ENCODE data around the gene TRAM2.

TRAM2 gene

DNA sequence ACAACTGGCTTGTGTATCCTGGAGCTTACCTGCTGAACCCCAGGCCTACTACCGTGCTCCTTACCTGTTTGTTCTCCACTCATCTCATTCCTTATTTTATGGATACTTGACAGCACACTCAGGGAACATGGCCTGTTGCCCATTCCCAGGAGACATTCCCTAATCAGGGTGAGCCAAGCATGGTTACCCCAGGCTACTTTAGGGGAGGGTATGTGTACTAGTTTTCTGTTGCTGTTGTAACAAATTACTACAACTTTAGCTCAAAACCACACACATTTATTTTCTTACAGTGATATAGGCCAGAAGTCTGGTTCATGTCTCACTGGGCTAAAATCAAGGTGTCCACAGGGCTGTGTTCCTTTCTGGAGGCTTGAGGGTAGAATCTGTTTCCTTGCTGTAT lies 15.0 kb upstream of the TRAM2 start:
- no peak for DNase-seq

DNA sequence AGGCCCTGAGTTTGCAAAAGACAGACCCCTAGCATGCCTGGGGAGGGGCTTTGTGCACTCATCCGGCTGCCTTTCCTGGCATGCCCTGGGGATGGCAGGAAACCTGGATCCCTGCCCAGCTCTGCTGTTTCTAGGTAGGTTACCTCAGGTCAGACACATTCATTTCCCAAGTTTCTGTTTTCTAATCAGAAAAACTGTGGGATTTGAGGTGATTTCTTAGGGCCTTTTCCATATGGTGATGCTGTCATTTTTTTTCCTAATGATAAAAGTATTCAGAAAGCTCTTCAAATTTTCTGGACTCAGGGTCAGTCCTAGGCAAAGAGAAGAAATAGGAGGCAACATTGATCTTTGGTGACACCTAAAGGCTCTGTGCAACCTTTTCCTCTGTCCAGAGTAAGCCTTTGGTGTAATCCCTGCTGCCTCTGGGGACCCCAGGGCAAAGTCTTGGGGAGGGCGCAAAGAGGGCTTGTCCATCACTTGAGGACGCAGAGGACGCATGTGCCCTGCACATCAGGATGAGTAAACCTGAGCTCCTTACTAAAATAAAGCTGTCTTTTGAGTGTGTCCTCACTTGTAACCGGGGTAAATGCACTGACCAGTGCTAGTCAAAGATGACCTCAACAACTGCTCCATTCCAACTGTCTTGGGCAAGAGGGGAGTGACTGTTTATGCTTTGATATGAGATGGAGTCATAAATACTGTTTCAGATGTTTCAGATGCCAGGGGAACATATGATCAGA lies 13.5 kb upstream of the TRAM2 start:
- DNase-seq: no peak

DNA sequence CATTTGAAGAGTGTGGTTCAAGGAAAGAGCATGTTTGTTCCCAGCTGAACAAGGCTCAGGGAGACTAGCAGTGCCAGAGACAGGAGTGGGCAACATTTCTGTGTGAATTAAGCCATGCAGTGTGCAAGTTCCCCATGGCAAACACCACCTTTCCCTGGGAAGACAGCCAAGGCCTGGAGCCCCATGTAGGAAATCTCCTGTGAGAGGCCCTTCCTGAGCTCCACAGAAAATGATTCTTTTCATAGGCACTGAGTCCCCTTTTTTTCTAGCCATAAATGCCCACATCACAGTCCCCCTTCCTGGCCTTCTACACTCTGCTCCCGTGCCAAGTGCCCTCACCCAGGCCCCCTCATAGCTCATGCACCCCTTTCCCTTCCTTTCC lies 11.8 kb upstream of the TRAM2 start:
- no peak for DNase-seq

DNA sequence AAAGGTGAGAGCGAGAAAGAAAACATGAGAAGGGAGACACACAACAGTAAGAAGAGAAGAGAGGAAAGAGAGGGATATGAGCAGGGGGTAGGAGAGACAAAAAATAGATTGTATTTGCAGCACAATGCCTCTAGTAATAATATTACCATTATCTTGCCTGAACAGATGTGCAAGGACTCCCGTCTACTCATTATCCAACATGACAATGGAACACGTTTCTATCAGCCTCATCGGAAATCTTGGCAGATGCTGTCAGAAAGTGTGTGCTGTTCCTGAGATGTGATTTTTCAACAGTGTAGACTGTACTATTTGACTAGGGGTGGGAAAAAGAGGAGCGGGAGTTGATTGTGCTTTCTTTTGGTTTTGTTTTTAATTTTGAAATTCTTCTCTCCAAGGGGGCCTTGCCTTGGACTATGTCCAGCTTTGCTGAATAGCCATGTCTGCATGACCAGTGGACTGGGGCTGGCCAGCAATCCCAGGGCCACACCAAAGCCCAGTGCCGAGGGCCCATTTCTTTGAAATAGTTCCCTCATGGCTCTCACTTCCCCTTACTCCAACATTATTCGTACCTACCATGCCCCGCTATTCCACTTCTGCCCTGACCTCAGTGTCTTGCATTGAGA lies 11.3 kb upstream of the TRAM2 start:
- no peak for DNase-seq

DNA sequence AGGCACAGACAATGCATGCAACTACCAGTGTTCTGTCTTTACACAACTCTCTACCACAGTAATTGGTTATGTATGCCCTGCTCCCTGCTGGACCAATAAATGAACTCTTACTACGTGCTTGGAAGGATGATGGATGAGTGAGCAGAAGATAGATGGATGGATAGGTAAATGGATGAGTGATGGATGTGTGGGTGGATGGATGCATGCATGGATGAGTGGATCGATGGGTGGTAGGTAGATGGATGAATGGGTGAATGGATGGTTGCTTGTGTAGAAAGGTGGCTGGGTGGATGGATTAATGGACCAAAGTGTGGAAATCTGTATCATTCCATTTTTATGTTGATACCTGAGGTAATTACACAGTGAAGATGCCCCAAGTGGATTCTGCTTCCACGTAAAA lies 10.1 kb upstream of the TRAM2 start:
- DNase-seq: no peak

DNA sequence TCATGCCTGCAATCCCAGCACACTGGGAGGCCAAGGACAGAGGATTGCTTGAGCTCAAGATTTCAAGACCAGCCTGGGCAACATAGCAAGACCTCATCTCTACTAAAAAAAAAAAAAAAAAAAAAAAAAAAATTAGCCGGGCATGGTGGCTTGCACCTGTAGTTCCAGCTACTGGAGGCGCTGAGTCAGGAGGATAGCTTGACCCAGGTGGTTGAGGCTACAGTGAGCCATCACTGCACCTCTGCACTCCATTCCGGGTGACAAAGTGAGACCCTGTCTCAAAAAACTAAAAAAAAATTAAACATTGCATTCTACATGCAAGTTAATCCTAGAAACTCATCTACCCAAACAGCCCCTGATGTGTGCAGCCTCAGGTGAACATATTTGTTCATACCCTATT lies 7.3 kb upstream of the TRAM2 start:
- no peak for DNase-seq

DNA sequence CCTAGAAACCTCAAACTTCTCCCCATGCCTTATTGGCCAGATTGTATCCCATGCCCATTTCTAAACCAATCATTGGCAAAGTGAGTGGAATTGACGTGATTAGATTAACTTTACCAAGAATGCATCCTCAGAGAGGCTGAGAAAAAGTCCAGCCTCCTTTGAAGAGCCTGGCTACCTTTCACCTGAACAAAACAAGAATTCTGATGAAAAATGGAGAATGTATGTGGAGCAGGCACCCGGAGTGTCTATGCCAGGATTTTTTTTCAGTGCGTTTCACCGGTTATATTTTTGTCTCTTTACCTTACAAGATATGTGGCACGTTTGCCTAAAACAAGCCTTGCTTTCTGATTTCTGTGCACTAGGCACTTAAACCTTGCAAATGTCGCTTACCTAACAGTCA lies 6.1 kb upstream of the TRAM2 start:
- DNase-seq: no peak

DNA sequence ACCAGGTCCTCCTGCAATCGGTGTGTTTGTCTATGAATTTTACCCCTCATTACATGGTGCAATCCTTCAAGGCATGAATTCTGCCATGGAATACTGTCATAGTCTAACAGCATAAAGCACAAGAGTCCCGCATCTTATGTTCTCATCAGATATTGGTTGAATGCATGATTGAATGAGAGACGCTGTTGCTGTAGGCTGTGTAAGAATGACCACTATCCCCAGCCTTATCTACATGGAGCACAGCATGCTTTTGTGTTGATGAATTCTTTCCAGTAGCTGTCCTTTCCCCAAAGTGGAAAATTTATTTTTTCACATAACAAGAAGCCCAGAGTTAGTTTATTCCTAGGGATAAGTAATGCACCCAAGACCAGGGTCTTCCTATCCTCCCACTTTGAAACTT lies 5.6 kb upstream of the TRAM2 start:
- DNase-seq: no peak

DNA sequence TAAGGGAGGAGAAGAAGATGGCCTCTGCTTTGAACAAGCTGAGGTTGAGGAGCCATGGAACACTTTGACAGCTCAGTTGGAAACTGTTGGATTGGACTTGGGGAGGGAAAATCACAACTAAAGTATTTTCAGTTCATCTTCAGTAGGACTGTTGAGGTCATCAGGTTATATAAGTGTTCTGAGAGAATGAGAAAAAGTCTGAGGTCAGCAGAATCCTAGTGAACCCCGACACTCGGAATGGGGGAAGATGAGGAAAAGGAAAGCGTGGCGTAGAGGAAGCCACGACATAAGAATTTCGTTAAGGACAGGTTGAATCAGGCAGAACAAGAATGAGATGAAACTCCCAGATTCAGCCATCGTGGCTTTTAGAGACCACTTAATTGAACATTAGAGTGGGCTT lies 4.0 kb upstream of the TRAM2 start:
- DNase-seq: no peak

DNA sequence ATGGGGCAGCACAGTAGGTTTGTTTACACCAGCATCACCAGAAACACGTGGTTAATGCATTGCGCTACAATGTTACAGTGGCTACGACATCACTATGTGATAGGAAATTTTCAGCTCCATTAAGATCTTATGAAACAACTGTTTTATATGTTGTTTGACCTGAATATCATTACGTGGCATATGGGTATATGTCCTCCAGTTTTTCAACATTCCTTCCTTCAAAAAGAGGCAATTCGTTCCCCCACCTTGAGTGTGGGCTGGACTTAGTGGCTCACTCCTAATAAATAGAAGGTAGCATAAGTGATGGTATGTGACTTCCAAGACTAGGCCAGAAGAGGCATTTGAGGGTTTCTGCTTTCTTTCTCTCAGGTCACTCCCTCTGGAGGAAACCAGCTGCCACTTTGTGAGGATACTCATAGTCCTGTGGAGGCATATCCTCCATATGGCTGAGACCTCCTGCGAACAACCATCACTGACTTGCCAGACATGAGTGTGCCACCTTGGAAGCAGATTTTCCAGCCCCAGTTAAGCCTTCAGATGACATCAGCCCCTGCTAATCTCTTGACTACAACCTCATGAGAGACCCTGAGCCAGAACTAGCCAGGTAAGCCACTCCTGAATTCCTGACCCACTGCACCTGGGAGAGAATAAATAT lies 2.3 kb upstream of the TRAM2 start:
- no peak for DNase-seq

DNA sequence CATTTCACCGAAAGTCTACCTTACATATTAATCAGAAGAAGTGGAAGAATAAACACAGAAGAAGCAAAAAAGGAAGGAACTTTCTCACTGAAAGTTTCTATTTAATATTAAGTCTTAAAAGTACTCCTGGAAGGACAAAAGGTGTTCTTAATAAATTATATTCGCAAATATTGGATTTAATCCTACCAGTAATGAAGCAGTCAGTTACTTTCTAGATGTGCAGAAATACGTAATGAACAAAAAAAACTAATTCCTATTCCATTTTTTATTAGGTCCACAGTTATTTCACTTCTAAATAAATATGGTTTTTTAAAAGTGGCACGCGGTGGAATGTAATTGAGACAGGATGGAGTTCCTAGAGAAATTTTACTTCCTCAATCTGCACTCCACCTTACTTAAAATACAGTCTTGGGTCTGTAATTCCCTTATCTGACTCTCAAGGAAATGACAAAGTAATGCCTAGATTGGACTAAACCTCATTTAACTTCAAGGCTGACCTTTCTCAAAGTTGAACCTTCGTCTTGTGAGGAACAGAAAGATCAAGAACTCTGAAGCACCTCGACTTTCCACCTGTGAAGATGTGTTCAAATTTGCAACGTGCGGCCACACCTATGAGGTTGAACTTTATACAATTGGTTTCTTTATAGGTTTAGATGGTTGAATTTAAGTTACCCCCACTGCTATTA lies 1.1 kb upstream of the TRAM2 start:
- no peak for DNase-seq

DNA sequence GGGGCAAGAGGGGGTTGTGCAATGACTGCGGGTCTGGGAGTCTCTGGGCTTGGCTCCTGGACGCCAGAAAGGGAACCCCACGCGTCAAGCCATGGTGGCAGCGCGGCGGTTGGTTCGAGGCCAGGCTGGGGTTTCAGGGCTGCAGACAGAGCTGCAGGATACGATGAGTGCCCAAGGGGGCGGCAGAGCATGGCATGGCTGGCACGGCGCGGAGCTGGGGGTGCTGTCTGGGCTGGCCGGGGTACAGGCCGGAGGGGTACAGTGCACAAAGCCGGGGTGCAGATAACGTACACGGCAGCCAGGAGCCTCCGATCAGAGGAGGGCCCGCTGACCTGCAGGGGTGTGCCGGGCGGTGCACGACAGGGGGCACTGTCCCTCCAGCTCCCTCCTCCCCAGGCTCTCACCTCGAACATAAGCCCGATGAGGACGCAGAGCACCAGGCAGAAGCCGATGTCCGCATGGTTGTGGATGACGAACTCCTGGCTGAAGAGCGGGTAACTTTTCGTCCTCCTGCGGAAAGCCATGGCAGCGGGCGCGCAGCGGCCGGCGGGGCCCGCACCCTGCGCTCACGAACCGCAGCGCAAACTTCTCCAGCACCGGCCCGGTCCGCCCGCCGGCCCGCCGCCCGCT lies 353 bp downstream of the TRAM2 start:
- peak; percentile 66 for DNase-seq

DNA sequence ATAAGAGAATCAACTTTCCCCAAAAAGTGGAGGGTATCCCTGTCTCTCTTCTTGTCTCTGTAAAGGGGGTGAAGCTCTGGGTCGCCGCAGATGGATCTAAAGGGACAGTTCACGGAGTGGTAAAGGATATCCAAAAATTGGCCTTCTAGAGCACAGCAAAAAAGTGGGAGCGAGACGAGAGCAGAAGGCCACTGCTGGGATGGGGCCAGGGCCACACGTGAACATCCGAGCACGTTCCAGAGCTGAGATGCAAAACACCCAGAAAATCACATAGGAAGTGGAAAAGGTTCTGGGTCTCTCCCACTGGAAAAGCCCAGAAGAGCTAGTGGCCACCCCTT lies 837 bp downstream of the TRAM2 start:
- DNase-seq: no peak

DNA sequence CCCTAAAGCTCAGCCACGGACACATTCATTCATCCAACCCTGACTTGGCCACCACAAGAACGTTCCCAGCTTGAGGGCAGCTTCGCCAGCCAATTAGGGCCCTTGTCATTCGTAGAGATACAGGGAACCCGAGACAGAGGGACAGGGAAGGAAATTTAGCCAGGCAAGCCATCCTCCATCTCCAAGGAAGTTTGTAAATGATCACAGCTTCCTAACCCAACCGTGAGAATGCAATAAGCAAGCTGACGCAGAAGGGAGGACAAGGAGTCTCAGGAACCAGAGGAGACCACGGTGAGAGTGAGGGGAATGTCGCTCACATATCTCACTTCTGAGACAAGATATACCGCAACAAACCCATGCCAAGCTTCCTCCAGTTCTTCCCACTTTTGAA lies 1.4 kb downstream of the TRAM2 start:
- no peak for DNase-seq

DNA sequence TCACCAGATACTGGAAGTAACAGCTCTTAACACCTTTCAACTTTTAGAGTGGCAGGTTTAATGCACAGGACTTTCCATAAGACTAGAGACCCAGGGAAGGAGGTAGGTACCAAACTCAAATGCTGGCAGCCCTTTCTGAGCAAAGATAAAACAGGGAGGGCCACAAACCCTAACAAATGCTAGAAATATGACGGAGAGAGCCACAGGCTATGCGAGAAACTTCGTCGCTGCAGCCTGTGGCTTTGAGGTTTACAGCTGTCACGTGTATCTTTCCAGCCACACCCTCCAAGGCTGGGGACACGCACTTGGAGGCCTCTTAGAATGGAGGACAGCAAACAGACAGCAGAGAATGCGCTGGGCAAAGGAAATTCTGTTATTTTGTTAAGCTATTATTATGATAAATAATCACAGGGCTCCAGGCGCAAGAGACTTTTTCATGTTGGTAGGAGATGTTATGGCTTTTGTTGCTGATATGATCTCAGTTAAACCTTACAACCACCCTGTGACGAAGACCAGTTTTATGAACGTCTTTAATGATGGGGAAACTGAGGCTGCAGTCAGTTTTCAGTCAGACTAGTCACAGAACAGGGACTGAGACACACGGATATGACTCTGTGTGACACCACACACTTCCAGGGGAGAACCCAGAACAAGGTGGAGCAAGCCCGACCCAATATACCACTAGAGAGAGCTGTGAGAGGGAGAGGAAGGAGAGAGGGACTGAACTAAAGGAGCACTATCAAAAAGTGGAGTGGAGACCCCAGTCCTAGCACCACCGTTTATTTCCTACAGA lies 2.0 kb downstream of the TRAM2 start:
- no peak for DNase-seq

DNA sequence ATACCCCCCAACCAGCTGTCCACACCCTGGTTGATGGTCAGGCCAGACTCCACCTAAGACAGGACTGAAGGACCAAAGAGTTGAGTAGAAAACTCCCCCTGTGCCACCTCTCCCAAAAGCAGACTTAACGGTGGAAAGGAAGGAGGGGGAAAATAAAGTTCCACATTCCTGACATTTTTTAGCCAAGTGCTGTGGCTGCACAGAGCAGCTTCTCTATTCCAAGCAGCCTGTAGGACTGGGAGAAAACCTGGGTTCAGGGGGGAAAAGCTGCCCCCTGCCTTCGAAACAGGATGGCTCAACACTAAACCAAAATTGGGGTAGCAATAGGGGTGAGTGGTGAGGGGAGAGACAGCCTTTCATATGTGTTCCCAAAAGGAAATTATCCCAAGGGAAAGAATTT lies 3.6 kb downstream of the TRAM2 start:
- no peak for DNase-seq

DNA sequence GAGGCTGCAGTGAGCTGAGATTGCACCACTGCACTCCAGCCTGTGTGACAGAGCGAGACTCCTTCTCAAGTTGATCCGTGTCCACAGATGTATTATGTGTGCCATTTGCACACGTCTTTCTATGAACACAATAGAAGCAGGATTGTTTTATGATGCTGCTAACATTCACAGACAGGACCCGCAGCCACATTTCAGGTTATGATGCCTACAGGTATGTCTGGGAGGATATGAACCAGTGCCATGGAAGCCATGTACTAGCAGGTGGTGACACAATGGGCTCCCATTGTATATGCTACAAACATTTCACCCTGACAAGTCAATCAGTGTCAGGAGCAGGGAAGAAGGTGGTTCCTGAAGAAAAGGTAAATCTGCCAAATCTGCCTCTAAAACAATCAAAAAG lies 4.3 kb downstream of the TRAM2 start:
- DNase-seq: no peak

DNA sequence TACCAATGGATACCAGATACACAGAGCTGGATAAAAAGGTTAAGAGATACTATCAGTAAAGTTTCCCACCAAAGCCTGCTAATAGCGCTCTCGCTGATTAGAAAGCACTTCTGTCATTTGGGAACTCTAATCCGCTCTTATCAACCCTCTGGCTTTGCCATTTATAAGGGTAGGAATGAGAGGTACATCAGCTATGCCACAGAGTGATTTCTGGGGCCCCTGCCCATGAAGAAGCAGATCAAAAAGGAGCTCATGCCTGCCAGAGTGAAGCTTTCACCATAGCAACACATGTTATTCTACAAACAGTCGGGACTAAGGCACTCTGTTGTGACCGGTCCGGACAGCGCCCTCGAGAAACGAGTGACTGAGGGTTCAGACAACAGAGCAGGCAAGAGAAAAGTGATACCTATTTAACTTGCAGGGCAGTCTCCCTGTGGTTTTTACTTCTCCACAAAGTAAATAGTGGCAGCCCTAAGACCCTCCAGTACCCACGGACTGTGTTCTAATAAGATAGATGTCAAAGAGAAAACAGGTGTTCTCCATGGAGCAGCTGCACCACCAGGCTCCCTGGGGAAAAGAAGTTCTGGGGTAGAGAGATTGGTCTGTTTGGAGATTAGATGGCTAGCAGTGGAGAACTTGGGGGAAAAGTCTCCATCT lies 5.6 kb downstream of the TRAM2 start:
- DNase-seq: no peak

DNA sequence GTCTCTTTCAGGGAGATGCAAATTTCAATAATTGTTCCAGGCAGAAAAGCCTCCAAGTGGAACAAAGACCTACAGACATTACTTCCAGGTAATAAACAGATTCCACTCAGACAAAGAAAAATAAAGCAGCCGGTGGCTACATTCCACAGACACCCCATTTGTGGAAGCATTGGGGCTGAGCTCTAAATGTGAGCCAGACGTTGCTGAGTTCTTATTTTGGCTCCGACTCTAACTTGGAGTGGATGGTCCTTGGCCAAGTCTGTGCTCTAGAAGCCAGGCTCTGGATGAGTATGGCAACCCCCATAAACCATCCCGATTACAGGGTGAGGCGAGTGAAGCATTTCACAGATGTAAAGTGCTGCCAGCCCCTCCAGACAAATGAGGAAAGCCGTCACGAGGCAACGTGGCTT lies 6.6 kb downstream of the TRAM2 start:
- DNase-seq: no peak

DNA sequence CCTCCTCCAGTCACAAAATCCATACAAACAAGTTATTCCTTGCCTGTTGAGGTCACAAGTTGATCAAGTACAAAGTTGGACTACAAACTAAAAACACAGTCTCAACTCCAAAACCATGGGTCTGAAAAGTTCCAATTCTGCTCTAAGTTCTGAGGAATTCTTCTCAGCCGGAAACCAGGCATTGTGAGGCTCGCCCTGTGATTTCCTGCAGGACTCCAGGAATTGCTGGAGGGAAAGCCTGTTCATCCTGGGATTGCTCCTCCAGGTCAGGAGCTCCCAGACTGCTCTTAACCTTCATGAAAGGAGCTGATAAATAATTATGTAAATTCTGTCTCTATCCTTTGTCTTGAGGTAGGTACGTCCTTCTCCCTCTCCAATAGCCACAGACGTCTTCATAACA lies 8.5 kb downstream of the TRAM2 start:
- DNase-seq: no peak

DNA sequence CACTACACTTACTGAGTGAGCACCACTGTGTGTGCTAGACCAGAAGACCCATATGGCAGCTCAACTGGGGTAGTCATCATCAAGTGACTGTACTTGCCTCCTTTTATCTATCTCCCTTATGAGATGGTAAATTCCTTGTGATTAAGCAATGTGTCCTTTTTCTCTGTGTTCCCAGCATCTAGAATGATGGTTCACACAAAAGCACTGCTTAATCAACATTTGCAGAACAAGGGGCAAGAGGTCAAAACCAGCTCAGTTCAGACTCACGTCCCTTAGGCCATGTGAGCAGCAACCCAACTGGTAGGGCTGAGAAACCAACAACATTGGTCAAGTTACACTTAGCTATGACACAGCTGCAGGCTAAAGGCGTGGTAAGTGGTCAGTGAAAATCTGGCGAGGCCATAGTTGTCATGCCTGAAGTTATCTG lies 10.0 kb downstream of the TRAM2 start:
- DNase-seq: no peak

DNA sequence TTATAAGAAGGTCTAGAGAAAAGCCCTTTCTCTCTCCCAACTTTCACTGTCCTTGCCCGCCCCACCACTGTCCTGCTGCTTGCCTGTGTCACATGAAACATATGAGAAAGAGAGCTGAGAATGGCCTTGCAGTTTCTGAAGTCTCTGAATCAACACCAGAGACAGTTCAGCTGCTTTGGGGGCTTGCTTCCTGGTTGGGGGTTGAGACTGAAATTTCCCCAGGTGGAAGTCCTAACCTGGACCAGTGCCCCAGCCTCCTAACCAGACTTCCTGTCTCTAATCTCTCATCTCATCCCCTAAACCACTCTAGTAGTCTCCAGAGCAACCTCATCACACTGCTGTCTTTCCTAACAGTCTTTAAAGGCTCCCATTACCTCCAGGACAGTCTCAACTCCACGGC lies 10.7 kb downstream of the TRAM2 start:
- no peak for DNase-seq
